SK-N-SH (cell line): ENCODE data around the gene MCF2L2. TPM values are rescaled to one million over a fixed set of nuclear protein-coding genes. Genes with fewer than 3 reads are reported as not detected.

Experiments
- CTCF ChIA-PET: fragments of 300-600, 350-600 bp; formaldehyde crosslinking; extraction: SDS; loops from one replicate; lab custom pipeline; 2021; lab: Yijun Ruan, JAX
- POLR2A ChIA-PET: fragments of 350-600 bp; sonication (Branson Sonifier 250); formaldehyde crosslinking; extraction: SDS; loops from one replicate; lab custom pipeline; 2020; ENCODE audit warnings: antibody characterized with exemption, inconsistent platforms; lab: Yijun Ruan, JAX
- DNase-seq: peaks from one replicate; pipeline ENCODE4 v3.0.0; 2012
- H2AFZ ChIP-seq: fragments of 200-600 bp; sonication (generic); 2 replicates; pipeline ENCODE4 v1.8.1; 2016; ENCODE audit warnings: antibody characterized with exemption, mild to moderate bottlenecking, low read depth
- H3F3A ChIP-seq: fragments of 200-600 bp; sonication (generic); replicated peaks from 2 replicates; pipeline ENCODE3; 2016; ENCODE audit warnings: antibody characterized with exemption, mild to moderate bottlenecking; ENCODE audit not compliant: insufficient read depth
- H3K27ac ChIP-seq, 2 experiments: fragments of 200-500 bp in 1 of 2; fragments of 200-600 bp in 1 of 2; sonication (Bioruptor generic) in 1 of 2; sonication (generic), shearing (Covaris generic) in 1 of 2; 2 replicates each; pipeline versions ENCODE4 v1.5.1 to v1.6.1; 2014 to 2016; ENCODE audit warnings: low read depth in 2 of 2, inconsistent platforms in 1 of 2, low read length in 1 of 2, mild to moderate bottlenecking in 1 of 2, mixed read lengths in 1 of 2
- H3K27me3 ChIP-seq: fragments of 200-600 bp; sonication (generic), shearing (Covaris generic); 2 replicates; pipeline ENCODE4 v1.6.1; 2016; ENCODE audit warnings: mixed run types; ENCODE audit not compliant: insufficient read depth
- H3K36me3 ChIP-seq, 2 experiments: fragments of 200-500 bp in 1 of 2; fragments of 200-600 bp in 1 of 2; sonication (Bioruptor generic) in 1 of 2; sonication (generic) in 1 of 2; replicated peaks in 1 of 2; 2 replicates each; pipeline versions ENCODE3 to v1.5.1; 2014 to 2016; ENCODE audit warnings: low read length in 1 of 2, mild to moderate bottlenecking in 1 of 2; ENCODE audit not compliant: insufficient read depth in 2 of 2, control insufficient read depth in 1 of 2
- H3K4me1 ChIP-seq, 2 experiments: fragments of 200-500 bp in 1 of 2; fragments of 200-600 bp in 1 of 2; sonication (Bioruptor generic) in 1 of 2; sonication (generic), shearing (Covaris generic) in 1 of 2; 2 replicates each; pipeline versions ENCODE4 v1.5.1 to v1.6.1; 2014 to 2016; ENCODE audit warnings: low read depth in 1 of 2, low read length in 1 of 2, mixed run types in 1 of 2; ENCODE audit not compliant: insufficient read depth in 2 of 2, control insufficient read depth in 1 of 2
- H3K4me2 ChIP-seq: fragments of 200-600 bp; sonication (generic), shearing (Covaris generic); 2 replicates; pipeline ENCODE4 v1.6.1; 2017; ENCODE audit warnings: mixed run types
- H3K4me3 ChIP-seq, 2 experiments: fragments of 200-500 bp in 1 of 2; fragments of 200-600 bp in 1 of 2; sonication (Bioruptor generic) in 1 of 2; sonication (generic), shearing (Covaris generic) in 1 of 2; 2 replicates each; pipeline versions ENCODE4 v1.5.1 to v1.8.1; 2014 to 2016; ENCODE audit warnings: low read depth in 2 of 2, inconsistent platforms in 1 of 2, low read length in 1 of 2, mild to moderate bottlenecking in 1 of 2, mixed read lengths in 1 of 2, moderate library complexity in 1 of 2
- H3K79me2 ChIP-seq: fragments of 200-600 bp; sonication (generic); 2 replicates; pipeline ENCODE4 v1.8.1; 2017; ENCODE audit warnings: mild to moderate bottlenecking; ENCODE audit not compliant: insufficient read depth
- H3K9ac ChIP-seq: fragments of 200-600 bp; sonication (generic); 2 replicates; pipeline ENCODE4 v1.6.1; 2017; ENCODE audit warnings: mixed run types
- H3K9me2 ChIP-seq: fragments of 200-600 bp; sonication (generic); 2 replicates; pipeline ENCODE4 v1.6.1; 2017; ENCODE audit warnings: mixed run types
- H3K9me3 ChIP-seq: fragments of 200-600 bp; sonication (generic); 2 replicates; pipeline ENCODE4 v1.6.1; 2017; ENCODE audit warnings: mixed run types, mild to moderate bottlenecking, moderate library complexity
- H4K20me1 ChIP-seq: fragments of 200-600 bp; sonication (generic); 2 replicates; pipeline ENCODE4 v1.6.1; 2017; ENCODE audit warnings: mild to moderate bottlenecking, mixed run types; ENCODE audit not compliant: insufficient read depth
- ELF1 ChIP-seq: IDR thresholded peaks from 2 replicates; pipeline ENCODE4 v1.4.0; 2012
- EP300 ChIP-seq, 2 experiments: IDR thresholded peaks; 2 replicates each; pipeline versions ENCODE4 v1.4.0 to v1.6.1; 2012; ENCODE audit warnings: borderline replicate concordance in 1 of 2, low read depth in 1 of 2, low read length in 1 of 2
- GABPA ChIP-seq: IDR thresholded peaks from 2 replicates; pipeline ENCODE4 v1.4.0; 2012; ENCODE audit warnings: low read depth, mild to moderate bottlenecking
- JUND ChIP-seq: IDR thresholded peaks from 2 replicates; pipeline ENCODE4 v1.4.0; 2012
- MEF2A ChIP-seq: IDR thresholded peaks from 2 replicates; pipeline ENCODE4 v1.4.0; 2012; ENCODE audit warnings: low read depth, borderline replicate concordance
- NRF1 ChIP-seq: IDR thresholded peaks from 2 replicates; pipeline ENCODE4 v1.6.1; 2012; ENCODE audit warnings: low read depth, mild to moderate bottlenecking, low read length
- SMC3 ChIP-seq: IDR thresholded peaks from 2 replicates; pipeline ENCODE4 v1.6.1; 2012; ENCODE audit warnings: low read depth, low read length, improper control_type of control experiment
- YY1 ChIP-seq: IDR thresholded peaks from 2 replicates; pipeline ENCODE4 v1.4.0; 2012; ENCODE audit warnings: low read depth, mild to moderate bottlenecking
- WGBS: methylation state at CpG from one replicate; pipeline ENCODE4 v1.1.6; 2017; ENCODE audit warnings: low lambda C conversion rate; 5-methylcytosine and 5-hydroxymethylcytosine counted together
- polyA plus RNA-seq, 3 experiments: library from polyadenylated mRNA; depleted of rRNA; stranded (reverse); fragments of >200 nt; gene quantifications; 2 replicates each; pipeline ENCODE4 v1.2.3, GENCODE V29; 2012
- TF ChIP-seq, protein P1 (sequence below): fragments of 200-600 bp; sonication (generic); IDR thresholded peaks from 2 replicates; pipeline ENCODE4 v1.6.1; 2017; ENCODE audit warnings: antibody characterized with exemption, mild to moderate bottlenecking, moderate library complexity
- TF ChIP-seq, protein P2 (sequence below): IDR thresholded peaks from 2 replicates; pipeline ENCODE4 v1.4.0; 2012; ENCODE audit warnings: low read depth, borderline replicate concordance
- TF ChIP-seq, protein P3 (sequence below): fragments of 150-350 bp; IDR thresholded peaks from 2 replicates; pipeline ENCODE4 v1.6.1; 2017; ENCODE audit warnings: antibody characterized with exemption, low read length, low read depth, borderline replicate concordance
- TF ChIP-seq, protein P4 (sequence below): fragments of 150-350 bp; IDR thresholded peaks from 2 replicates; pipeline ENCODE4 v1.6.1; 2016; ENCODE audit warnings: mild to moderate bottlenecking, low read depth, low read length

The MCF2L2 gene
- polyA plus RNA-seq, 1 of the 3 experiments (the other 2 are of a cell fraction) = 0.56 TPM

DNA sequence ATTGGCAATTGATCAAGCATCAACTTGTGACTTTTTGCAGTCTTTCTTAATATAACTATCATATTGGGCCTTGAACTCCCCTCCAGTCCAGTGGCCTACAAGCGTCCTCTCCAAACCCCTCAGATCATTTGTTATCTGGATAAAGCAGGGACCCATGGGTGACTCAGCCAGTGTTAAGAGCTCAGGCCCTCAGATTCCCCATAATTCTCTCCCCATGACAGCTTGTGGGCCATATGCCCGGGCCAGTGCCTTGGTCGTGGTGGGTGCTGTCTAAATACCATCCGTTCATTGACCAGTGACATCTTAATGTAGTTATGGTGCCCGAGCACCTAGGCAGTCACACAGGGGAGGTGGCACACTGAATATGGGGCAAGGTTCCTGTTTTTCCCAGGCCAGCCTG is 18.1 kb downstream of the MCF2L2 start:
- Histone ChIP-seq H3K27ac (no peak overlapping the region), H3K4me1 (peaks cover 0 to 14% of the 10 kb centered on the region in 2 experiments; a peak in 2 of 4 replicates), H3K4me3 (no peak overlapping the region), H3F3A (no peaks in the 10 kb centered on the region), H3K36me3 (no peaks in the 10 kb centered on the region), H3K27me3 (no peaks in the 10 kb centered on the region), H3K79me2 (no peaks in the 10 kb centered on the region), H3K4me2 (no peak overlapping the region), H3K9me3 (no peaks in the 10 kb centered on the region), H4K20me1 (no peaks in the 10 kb centered on the region), H3K9ac (no peak overlapping the region), H3K9me2 (no peaks in the 10 kb centered on the region), H2AFZ (no peak overlapping the region)
- WGBS = 69% methylated on average over 5 of the region's 5 CpGs
- CTCF ChIA-PET = interaction anchor here (0.6 to 2.0 kb wide), 6 partner anchors 12 to 741 kb away, joined by 3 to 6 read pairs (median 4); no protein-coding TSS in a partner anchor
- no peak for TF ChIP-seq NRF1
- TF ChIP-seq, protein P1, sequence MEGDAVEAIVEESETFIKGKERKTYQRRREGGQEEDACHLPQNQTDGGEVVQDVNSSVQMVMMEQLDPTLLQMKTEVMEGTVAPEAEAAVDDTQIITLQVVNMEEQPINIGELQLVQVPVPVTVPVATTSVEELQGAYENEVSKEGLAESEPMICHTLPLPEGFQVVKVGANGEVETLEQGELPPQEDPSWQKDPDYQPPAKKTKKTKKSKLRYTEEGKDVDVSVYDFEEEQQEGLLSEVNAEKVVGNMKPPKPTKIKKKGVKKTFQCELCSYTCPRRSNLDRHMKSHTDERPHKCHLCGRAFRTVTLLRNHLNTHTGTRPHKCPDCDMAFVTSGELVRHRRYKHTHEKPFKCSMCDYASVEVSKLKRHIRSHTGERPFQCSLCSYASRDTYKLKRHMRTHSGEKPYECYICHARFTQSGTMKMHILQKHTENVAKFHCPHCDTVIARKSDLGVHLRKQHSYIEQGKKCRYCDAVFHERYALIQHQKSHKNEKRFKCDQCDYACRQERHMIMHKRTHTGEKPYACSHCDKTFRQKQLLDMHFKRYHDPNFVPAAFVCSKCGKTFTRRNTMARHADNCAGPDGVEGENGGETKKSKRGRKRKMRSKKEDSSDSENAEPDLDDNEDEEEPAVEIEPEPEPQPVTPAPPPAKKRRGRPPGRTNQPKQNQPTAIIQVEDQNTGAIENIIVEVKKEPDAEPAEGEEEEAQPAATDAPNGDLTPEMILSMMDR = no peak
- no peak for TF ChIP-seq EP300 (IDR thresholded peaks at IDR 0.05; ENCODE audit: borderline replicate concordance in 1 of 2, low read depth in 1 of 2, low read length in 1 of 2)
- TF ChIP-seq MEF2A = no peak
- TF ChIP-seq GABPA = no peak
- TF ChIP-seq ELF1 = no peak
- TF ChIP-seq, protein P2, sequence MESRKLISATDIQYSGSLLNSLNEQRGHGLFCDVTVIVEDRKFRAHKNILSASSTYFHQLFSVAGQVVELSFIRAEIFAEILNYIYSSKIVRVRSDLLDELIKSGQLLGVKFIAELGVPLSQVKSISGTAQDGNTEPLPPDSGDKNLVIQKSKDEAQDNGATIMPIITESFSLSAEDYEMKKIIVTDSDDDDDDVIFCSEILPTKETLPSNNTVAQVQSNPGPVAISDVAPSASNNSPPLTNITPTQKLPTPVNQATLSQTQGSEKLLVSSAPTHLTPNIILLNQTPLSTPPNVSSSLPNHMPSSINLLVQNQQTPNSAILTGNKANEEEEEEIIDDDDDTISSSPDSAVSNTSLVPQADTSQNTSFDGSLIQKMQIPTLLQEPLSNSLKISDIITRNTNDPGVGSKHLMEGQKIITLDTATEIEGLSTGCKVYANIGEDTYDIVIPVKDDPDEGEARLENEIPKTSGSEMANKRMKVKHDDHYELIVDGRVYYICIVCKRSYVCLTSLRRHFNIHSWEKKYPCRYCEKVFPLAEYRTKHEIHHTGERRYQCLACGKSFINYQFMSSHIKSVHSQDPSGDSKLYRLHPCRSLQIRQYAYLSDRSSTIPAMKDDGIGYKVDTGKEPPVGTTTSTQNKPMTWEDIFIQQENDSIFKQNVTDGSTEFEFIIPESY = no peak
- no peak for TF ChIP-seq SMC3
- TF ChIP-seq, protein P3, sequence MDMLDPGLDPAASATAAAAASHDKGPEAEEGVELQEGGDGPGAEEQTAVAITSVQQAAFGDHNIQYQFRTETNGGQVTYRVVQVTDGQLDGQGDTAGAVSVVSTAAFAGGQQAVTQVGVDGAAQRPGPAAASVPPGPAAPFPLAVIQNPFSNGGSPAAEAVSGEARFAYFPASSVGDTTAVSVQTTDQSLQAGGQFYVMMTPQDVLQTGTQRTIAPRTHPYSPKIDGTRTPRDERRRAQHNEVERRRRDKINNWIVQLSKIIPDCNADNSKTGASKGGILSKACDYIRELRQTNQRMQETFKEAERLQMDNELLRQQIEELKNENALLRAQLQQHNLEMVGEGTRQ = no peak
- TF ChIP-seq, protein P4, sequence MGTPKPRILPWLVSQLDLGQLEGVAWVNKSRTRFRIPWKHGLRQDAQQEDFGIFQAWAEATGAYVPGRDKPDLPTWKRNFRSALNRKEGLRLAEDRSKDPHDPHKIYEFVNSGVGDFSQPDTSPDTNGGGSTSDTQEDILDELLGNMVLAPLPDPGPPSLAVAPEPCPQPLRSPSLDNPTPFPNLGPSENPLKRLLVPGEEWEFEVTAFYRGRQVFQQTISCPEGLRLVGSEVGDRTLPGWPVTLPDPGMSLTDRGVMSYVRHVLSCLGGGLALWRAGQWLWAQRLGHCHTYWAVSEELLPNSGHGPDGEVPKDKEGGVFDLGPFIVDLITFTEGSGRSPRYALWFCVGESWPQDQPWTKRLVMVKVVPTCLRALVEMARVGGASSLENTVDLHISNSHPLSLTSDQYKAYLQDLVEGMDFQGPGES = no peak
- no peak for TF ChIP-seq YY1
- TF ChIP-seq JUND = no peak
- POLR2A ChIA-PET = interaction anchor here (1.2 kb wide), 1 partner anchor 18 kb away, joined by 3 read pairs; the partner anchor contains the start of gene MCF2L2
- DNase-seq = no peak
